Upper lobe of right lung (tissue), 1 donor: Measurements from ENCODE around the gene AK9. TPM values are rescaled to one million over a fixed set of nuclear protein-coding genes. Genes with fewer than 3 reads are reported as not detected.
A peak's percentile ranks its signal among the peaks of the same experiment; 100 is the strongest.

Source experiments
- ATAC-seq: fragments of 200-7000 bp; cut with Tn5 transposase; one replicate; pipeline ENCODE4 v1.9.1; 2020; ENCODE audit warnings: mild to moderate bottlenecking, moderate library complexity
- DNase-seq: peaks from one replicate; pipeline ENCODE4 v3.0.0-alpha.2; 2020
- H3K27ac ChIP-seq: fragments of 200-600 bp; one replicate; pipeline ENCODE4 v1.8.0; 2022
- H3K27me3 ChIP-seq: fragments of 200-600 bp; one replicate; pipeline ENCODE4 v1.8.0; 2022; ENCODE audit warnings: mild to moderate bottlenecking
- H3K36me3 ChIP-seq: fragments of 200-600 bp; one replicate; pipeline ENCODE4 v1.8.0; 2022
- H3K4me1 ChIP-seq: fragments of 200-600 bp; one replicate; pipeline ENCODE4 v1.8.0; 2022
- H3K4me3 ChIP-seq: fragments of 200-600 bp; one replicate; pipeline ENCODE4 v1.8.0; 2022; ENCODE audit warnings: mild to moderate bottlenecking
- H3K9me3 ChIP-seq: fragments of 200-600 bp; one replicate; pipeline ENCODE4 v1.8.0; 2022
- CTCF ChIP-seq: fragments of 200-600 bp; IDR thresholded peaks from one replicate; pipeline ENCODE4 v1.8.0; 2022; ENCODE audit warnings: antibody characterized with exemption
- intact Hi-C: fragments of 100-400 bp; cut with DNase I; formaldehyde crosslinking; loops from one replicate; pipeline ENCODE4 v1.11.0; 2022
- total RNA-seq: library from RNA; stranded (reverse); fragmentation: NEBNext Ultra II Directional; extraction: Animal tissue kit (Norgen Biotek cat#: 25700); gene quantifications from one replicate; pipeline ENCODE4 v1.2.1, GENCODE V29; 2021
- donor health status: DM: no; HTN: yes; CAD: no; lungs with severe emphysema.

The AK9 gene
- total RNA-seq, 1 donor from 2014 or later: 8.8 TPM

GRCh38 chr6:109511832-109512231 is 179.2 kb downstream of the AK9 start:
- no peaks in the 10 kb centered on the region for H3K27me3 ChIP-seq

GRCh38 chr6:109510358-109510757 is 180.6 kb downstream of the AK9 start:
- Histone ChIP-seq H3K4me1 (no peaks in the 10 kb centered on the region), H3K9me3 (no peaks in the 10 kb centered on the region), H3K27me3 (no peaks in the 10 kb centered on the region), H3K36me3 (no peaks in the 10 kb centered on the region), H3K27ac (no peak overlapping the region), H3K4me3 (no peak overlapping the region)
- DNase-seq: no peak
- TF ChIP-seq CTCF: no peak
- intact Hi-C loops: no loop called here
- ATAC-seq: no peak

More at GRCh38 chr6:109511832-109512231, 179.2 kb downstream of the AK9 start:
- Histone ChIP-seq H3K27ac (no peak overlapping the region), H3K36me3 (no peaks in the 10 kb centered on the region), H3K4me1 (no peaks in the 10 kb centered on the region), H3K9me3 (no peaks in the 10 kb centered on the region), H3K4me3 (no peak overlapping the region)
- no peak for TF ChIP-seq CTCF
- DNase-seq (no peak), ATAC-seq (no peak)
- intact Hi-C loops: no loop called here

GRCh38 chr6:109508166-109508860 is 182.7 kb downstream of the AK9 start:
- intact Hi-C loops: no loop called here
- no peaks in the 10 kb centered on the region for H3K4me1 ChIP-seq
- no peaks in the 10 kb centered on the region for H3K36me3 ChIP-seq
- no peak overlapping the region for H3K4me3 ChIP-seq
- DNase-seq: no peak
- H3K27me3 ChIP-seq: no peaks in the 10 kb centered on the region
- no peaks in the 10 kb centered on the region for H3K9me3 ChIP-seq
- H3K27ac ChIP-seq: no peak overlapping the region
- peak; percentile 21 for ATAC-seq
- no peak for TF ChIP-seq CTCF

- intact Hi-C loops: no loop called here
- H3K27ac ChIP-seq: no peak overlapping the region
- no peak for TF ChIP-seq CTCF
- no peaks in the 10 kb centered on the region for H3K9me3 ChIP-seq
- ATAC-seq (no peak), DNase-seq (no peak)
- H3K4me1 ChIP-seq: no peaks in the 10 kb centered on the region
- no peaks in the 10 kb centered on the region for H3K36me3 ChIP-seq
- H3K27me3 ChIP-seq: no peaks in the 10 kb centered on the region
- no peak overlapping the region for H3K4me3 ChIP-seq
Observed at GRCh38 chr6:109507490-109508072, 183.4 kb downstream of the AK9 start.

- Histone ChIP-seq H3K27me3 (no peaks in the 10 kb centered on the region), H3K9me3 (no peaks in the 10 kb centered on the region), H3K36me3 (no peaks in the 10 kb centered on the region), H3K27ac (no peak overlapping the region), H3K4me1 (no peaks in the 10 kb centered on the region), H3K4me3 (no peak overlapping the region)
- DNase-seq (no peak), ATAC-seq (no peak)
- TF ChIP-seq CTCF: no peak
- intact Hi-C loops: no loop called here
Observed at GRCh38 chr6:109506841-109507240, 184.2 kb downstream of the AK9 start.
